HEK293 (cell line): ENCODE measurements around the gene CCDC92B.

Source experiments
- REPIN1 ChIP-seq: fragments of 450-650 bp; formaldehyde crosslinking; IDR thresholded peaks from 2 replicates; pipeline ENCODE4 v1.5.1; 2017; ENCODE audit warnings: missing biosample characterization, missing genetic modification characterization, low read depth
- ZBTB26 ChIP-seq: fragments of 450-650 bp; formaldehyde crosslinking; optimal IDR thresholded peaks from 2 replicates; pipeline ENCODE3; 2016; ENCODE audit warnings: missing biosample characterization, mild to moderate bottlenecking, missing genetic modification characterization
- ZBTB44 ChIP-seq: fragments of 450-650 bp; IDR thresholded peaks from 2 replicates; pipeline ENCODE4 v1.5.1; 2018; ENCODE audit warnings: missing biosample characterization, mild to moderate bottlenecking, missing genetic modification characterization
- ZBTB49 ChIP-seq: fragments of 450-650 bp; formaldehyde crosslinking; IDR thresholded peaks from 2 replicates; pipeline ENCODE4 v1.5.1; 2016; ENCODE audit warnings: missing biosample characterization, missing genetic modification characterization, low read depth
- ZNF23 ChIP-seq: fragments of 450-650 bp; formaldehyde crosslinking; IDR thresholded peaks from 2 replicates; pipeline ENCODE4 v1.5.1; 2016; ENCODE audit warnings: missing biosample characterization, missing genetic modification characterization, borderline replicate concordance
- ZNF280D ChIP-seq: fragments of 450-650 bp; formaldehyde crosslinking; IDR thresholded peaks from 2 replicates; pipeline ENCODE4 v1.5.1; 2016; ENCODE audit warnings: missing biosample characterization, missing genetic modification characterization
- ZSCAN5A ChIP-seq: fragments of 450-650 bp; formaldehyde crosslinking; IDR thresholded peaks from 2 replicates; pipeline ENCODE4 v1.5.1; 2016; ENCODE audit warnings: missing biosample characterization, missing genetic modification characterization

- no peak for TF ChIP-seq ZBTB26
- TF ChIP-seq ZNF280D (tag by site-specific recombination), result 0 out of 2 replicates have a peak, but pooled peaks have one; percentile 40
- no peak for TF ChIP-seq ZNF23
- no peak for TF ChIP-seq ZBTB49 (tag by site-specific recombination)
- no peak for TF ChIP-seq REPIN1 (tag by site-specific recombination)
- TF ChIP-seq ZSCAN5A (tag by site-specific recombination), result no peak
- TF ChIP-seq ZBTB44 (tag by site-specific recombination), result no peak
Observed at GRCh38 chr17:2786176-2786881, 36.9 kb upstream of the CCDC92B start.
